Measurements from ENCODE around the gene FLNB.
"Not testable (repeated sequence)": the region's sequence is repeated elsewhere in the genome, so short reads cannot be mapped to it uniquely, and the experiment has no call there.

FLNB gene

DNA sequence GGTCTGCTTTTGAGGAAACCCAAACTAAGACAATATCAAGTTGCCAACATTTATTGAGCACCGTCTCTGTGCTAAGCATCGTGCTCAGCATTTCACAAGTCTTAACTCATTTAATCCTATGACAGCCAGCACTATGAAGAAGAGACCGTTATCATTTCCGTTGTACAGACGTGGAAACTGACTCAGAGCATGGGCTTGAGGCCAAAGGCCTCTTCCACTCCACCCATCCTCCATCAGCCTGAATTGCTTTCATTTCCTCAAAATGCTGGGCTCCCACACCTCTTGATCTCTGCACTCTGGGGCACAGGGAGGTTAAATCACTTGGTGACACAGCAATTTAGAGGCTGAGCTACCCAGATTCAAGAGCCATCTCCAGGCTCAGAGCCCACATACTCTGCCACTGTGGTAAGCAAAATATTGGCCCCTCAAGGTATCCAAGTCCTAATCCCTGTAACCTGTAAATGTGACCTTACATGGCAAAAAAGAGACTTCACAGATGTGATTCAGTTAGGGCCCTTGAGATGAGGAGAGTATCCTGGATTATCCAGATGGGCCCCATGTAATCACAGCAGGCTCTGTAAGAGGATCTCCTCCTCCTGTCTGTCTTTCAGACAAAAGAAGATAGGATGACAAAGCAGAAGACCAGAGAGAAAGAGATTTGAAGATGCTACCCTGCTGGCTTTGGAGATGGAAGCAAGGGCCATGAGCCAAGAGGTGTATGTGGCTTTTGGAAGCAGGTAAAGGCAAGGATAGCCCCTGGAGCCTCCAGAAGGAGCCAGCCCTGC, 24.3 kb upstream of the FLNB start:
- TF ChIP-seq, protein P1, sequence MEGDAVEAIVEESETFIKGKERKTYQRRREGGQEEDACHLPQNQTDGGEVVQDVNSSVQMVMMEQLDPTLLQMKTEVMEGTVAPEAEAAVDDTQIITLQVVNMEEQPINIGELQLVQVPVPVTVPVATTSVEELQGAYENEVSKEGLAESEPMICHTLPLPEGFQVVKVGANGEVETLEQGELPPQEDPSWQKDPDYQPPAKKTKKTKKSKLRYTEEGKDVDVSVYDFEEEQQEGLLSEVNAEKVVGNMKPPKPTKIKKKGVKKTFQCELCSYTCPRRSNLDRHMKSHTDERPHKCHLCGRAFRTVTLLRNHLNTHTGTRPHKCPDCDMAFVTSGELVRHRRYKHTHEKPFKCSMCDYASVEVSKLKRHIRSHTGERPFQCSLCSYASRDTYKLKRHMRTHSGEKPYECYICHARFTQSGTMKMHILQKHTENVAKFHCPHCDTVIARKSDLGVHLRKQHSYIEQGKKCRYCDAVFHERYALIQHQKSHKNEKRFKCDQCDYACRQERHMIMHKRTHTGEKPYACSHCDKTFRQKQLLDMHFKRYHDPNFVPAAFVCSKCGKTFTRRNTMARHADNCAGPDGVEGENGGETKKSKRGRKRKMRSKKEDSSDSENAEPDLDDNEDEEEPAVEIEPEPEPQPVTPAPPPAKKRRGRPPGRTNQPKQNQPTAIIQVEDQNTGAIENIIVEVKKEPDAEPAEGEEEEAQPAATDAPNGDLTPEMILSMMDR (conservative IDR thresholded peaks at IDR 0.05): no peak
- H3K27ac ChIP-seq: peak overlapping the region; percentile 53; the same call in 1 of the 2 replicates

DNA sequence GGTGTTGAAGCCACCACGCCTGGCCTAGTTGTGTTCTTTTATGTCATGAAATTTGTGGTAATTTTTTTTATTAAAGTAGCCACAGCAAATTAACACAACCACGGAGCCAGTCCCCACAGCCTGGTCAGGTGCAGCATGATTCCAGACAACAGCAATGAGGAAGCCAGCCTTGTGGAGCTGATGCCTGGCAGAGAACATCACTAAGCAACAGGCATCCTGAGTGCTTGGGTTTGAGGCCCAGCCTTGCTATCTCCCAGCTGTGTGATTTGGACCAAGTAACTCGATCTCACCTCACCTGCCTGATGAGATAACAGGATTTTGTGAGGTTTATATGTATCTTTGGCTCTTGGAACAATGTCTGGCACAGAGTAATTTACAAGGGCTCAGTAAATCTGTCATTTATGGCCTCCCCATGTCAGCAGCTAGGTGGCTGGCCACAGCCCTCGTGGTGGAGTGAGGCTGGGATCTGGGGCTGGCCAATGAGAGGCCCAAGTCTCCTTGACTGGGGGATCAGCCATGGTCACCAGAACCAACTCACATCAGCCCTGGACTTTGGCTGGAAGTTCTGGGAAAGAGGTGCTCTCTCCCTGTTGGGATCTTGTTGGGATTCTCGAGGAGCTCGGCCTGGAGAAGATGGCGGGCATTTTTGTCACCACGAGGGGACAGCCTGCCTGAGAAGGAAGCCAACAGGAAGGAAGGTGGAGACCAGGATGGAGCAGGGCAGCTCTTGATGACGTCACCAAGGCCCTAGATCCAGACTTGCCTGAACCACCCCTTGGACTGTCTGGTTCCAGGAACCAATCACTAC, 22.8 kb upstream of the FLNB start:
- TF ChIP-seq, protein P1 (conservative IDR thresholded peaks at IDR 0.05): no peak
- peak overlapping the region; percentile 53 for H3K27ac ChIP-seq

DNA sequence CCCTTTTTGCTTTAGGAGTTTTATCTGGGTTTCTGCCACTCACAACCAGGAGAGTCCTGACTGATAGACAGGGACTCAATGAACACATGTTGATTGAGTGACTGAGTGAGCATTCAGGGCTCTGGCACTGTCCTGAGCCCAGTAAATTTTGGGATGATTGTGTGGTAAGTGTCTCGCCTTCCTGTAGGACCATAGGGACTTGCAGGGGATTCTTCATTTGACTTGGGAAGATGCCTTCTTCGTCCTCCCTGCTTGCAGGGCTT, 22.3 kb upstream of the FLNB start:
- TF ChIP-seq, protein P1 (conservative IDR thresholded peaks at IDR 0.05): no peak
- peak overlapping the region; percentile 53 for H3K27ac ChIP-seq

DNA sequence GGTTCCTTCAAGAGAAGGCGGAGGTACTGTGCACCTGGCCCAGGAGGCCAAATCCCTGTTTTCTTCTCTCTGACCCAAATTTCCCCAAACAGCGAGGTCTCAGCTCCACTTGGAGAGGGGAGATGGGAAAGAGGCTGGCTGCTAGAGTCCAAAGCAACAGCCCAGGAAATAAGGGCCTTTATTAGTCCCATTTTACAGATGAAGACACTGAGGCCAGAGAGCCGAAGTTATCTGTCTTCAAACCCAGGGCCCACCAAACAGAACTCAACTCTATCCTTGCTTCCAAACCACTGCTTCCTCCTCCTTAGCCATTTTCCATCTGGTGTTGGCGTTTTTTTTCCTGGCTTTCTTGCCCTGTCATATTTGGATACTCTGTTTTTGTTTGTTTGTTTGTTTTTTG, 22.0 kb upstream of the FLNB start:
- peak overlapping the region; percentile 53 for H3K27ac ChIP-seq
- TF ChIP-seq, protein P1 (conservative IDR thresholded peaks at IDR 0.05): no peak

DNA sequence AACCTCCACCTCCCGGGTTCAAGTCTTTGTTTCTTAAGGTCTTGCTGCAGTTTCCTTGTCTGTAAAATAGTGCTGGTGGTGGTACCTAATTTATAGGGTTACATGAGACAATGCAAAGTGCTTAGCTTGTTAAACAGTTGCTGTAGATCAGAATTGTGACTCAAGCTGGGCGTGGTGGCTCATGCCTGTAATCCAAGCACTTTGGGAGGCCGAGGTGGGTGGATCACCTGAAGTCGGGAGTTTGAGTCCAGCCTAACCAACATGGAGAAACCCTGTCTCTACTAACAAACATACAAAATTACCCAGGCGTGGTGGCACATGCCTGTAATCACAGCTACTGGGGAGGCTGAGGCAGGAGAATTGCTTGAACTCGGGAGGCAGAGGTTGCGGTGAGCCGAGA, 19.0 kb upstream of the FLNB start:
- not testable (repeated sequence) for H3K27ac ChIP-seq

DNA sequence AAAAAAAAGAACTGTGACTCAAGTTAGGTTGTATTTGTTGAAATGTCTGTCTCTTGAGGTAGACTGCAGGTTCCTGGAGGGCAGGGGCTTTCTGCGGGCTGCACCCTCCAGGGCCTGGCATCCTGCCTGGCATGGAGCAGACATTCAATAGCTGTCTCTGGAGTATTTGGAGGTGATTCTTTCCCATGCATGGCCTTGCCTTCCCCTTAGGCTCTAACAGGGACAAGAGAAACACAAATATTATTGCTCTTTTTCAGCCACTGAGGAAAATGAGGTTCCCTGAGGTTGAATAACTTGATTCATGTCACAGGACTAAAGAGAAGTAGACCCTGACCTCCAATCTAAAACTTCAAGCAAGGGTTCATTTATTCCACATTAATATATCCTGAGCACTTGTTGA, 18.6 kb upstream of the FLNB start:
- TF ChIP-seq, protein P1 (conservative IDR thresholded peaks at IDR 0.05): no peak
- H3K27ac ChIP-seq: no peak overlapping the region

DNA sequence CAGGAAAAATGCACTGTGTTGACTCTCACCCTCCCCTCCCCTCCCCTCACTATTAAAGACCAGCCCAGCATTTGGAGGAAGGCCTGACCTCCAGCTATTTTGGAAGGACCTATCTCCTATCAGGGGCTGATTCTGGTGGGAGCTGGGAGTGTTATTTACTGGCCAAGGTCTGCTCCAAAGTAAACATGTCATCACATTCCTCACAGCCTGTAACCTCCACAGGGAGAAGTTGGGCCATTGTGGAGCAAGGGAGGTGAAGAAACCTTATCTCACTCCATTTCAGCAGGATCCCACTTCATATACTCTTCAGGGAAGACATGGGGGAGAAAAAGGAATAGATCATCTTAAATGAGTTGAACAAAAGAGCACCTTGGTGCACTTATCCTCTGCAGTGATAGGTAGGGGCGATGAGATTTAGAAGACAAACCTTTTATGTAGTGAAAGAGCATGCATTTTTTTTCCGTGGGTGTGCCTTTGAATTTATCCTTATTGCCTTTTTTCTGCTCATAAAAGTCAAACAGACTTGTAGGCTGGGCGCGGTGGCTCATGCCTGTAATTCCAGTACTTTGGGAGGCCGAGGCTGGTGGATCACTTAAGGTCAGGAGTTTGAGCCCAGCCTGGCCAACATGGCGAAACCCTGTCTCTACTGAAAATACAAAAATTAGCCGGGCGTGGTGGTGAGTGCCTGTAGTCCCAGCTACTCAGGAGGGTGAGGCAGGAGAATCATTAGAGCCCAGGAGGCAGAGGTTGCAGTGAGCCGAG, 15.6 kb upstream of the FLNB start:
- TF ChIP-seq, protein P1 (conservative IDR thresholded peaks at IDR 0.05): no peak
- peak overlapping the region; percentile 5; the same call in 1 of the 2 replicates for H3K27ac ChIP-seq

All from VCaP (cell line).